ENCODE results near the gene RGPD4. TPM values are rescaled to one million over a fixed set of nuclear protein-coding genes. Genes with fewer than 3 reads are reported as not detected.
A peak's percentile ranks its signal among the peaks of the same experiment; 100 is the strongest.
"Not testable (repeated sequence)": the region's sequence is repeated elsewhere in the genome, so short reads cannot be mapped to it uniquely, and the experiment has no call there.

The RGPD4 gene
- total RNA-seq (under 1 TPM in 3 of 5 experiments, not detected in 2; 0.08 to 0.16 (median 0.11) TPM), polyA plus RNA-seq (not detected), total RNA-seq (1.6 reads per million, percentile 5 among the genes with 10 or more reads in this experiment)

- H3K4me3 Mint-ChIP-seq; H3K4me1 Mint-ChIP-seq; H3K9me3 ChIP-seq (ENCODE audit: control insufficient read depth in 2 of 3, low read length in 3 of 3); H3K27ac Mint-ChIP-seq; ATAC-seq; H3K27me3 ChIP-seq (ENCODE audit: control insufficient read depth in 2 of 2, insufficient read depth in 2 of 2, low read length in 2 of 2); H3K27me3 Mint-ChIP-seq; intact Hi-C loops (cut with micrococcal nuclease); H3K4me1 ChIP-seq (ENCODE audit: control insufficient read depth in 2 of 2, insufficient read depth in 2 of 2, low read length in 2 of 2); H3K36me3 ChIP-seq (ENCODE audit: control insufficient read depth in 2 of 3, insufficient read depth in 3 of 3, low read length in 3 of 3); DNase-seq; POLR2A ChIA-PET; CTCF ChIA-PET; H3K9me3 Mint-ChIP-seq; H3K27ac ChIP-seq (ENCODE audit: low read depth, low read length); H3K4me3 ChIP-seq (ENCODE audit: low read length); H3K36me3 Mint-ChIP-seq: not testable (repeated sequence)
Observed at GRCh38 chr2:107826749-107827148, at the start of gene RGPD4. Gene RGPD4 (plus strand): TSS chr2:107826892. CDS start chr2:107827014, 122 bp downstream.

GRCh38 chr2:107777974-107778373 is 48.7 kb upstream of the RGPD4 start:
- Mint-ChIP-seq H3K9me3 (peaks cover 0 to 4% (median 0%) of the 10 kb centered on the region in 11 donors), H3K27ac (no peak overlapping the region), H3K4me1 (no peaks in the 10 kb centered on the region), H3K27me3 (peaks cover 0 to 19% (median 9%) of the 10 kb centered on the region in 5 donors), H3K36me3 (no peaks in the 10 kb centered on the region), H3K4me3 (no peak overlapping the region)
- ATAC-seq (no peak), DNase-seq (no peak)
- Histone ChIP-seq H3K36me3 (ENCODE audit: control insufficient read depth in 2 of 3, insufficient read depth in 3 of 3, low read length in 3 of 3) (no peaks in the 10 kb centered on the region), H3K4me1 (ENCODE audit: control insufficient read depth in 2 of 2, insufficient read depth in 2 of 2, low read length in 2 of 2) (no peaks in the 10 kb centered on the region), H3K9me3 (ENCODE audit: control insufficient read depth in 2 of 3, low read length in 3 of 3) (no peaks in the 10 kb centered on the region), H3K27me3 (ENCODE audit: control insufficient read depth in 2 of 2, insufficient read depth in 2 of 2, low read length in 2 of 2) (no peaks in the 10 kb centered on the region), H3K27ac (ENCODE audit: low read depth, low read length) (no peak overlapping the region), H3K4me3 (ENCODE audit: low read length) (no peak overlapping the region)
- intact Hi-C loops (cut with micrococcal nuclease) = no loop called here
- POLR2A ChIA-PET = no interaction called here
- CTCF ChIA-PET = no interaction called here

GRCh38 chr2:107785756-107786155 is 40.9 kb upstream of the RGPD4 start:
- H3K4me3 ChIP-seq (ENCODE audit: low read length) = no peak overlapping the region
- H3K27me3 Mint-ChIP-seq = peaks cover 0 to 20% (median 4%) of the 10 kb centered on the region in 5 donors
- H3K4me1 ChIP-seq (ENCODE audit: control insufficient read depth in 2 of 2, insufficient read depth in 2 of 2, low read length in 2 of 2) = no peaks in the 10 kb centered on the region
- no peaks in the 10 kb centered on the region for H3K27me3 ChIP-seq (ENCODE audit: control insufficient read depth in 2 of 2, insufficient read depth in 2 of 2, low read length in 2 of 2)
- H3K4me1 Mint-ChIP-seq = no peaks in the 10 kb centered on the region
- H3K9me3 ChIP-seq (ENCODE audit: control insufficient read depth in 2 of 3, low read length in 3 of 3) = no peaks in the 10 kb centered on the region
- peaks cover 0 to 7% (median 0%) of the 10 kb centered on the region in 11 donors for H3K9me3 Mint-ChIP-seq
- no peak overlapping the region for H3K27ac Mint-ChIP-seq
- ATAC-seq (no peak), DNase-seq (no peak)
- CTCF ChIA-PET = no interaction called here
- H3K27ac ChIP-seq (ENCODE audit: low read depth, low read length) = no peak overlapping the region
- no peaks in the 10 kb centered on the region for H3K36me3 ChIP-seq (ENCODE audit: control insufficient read depth in 2 of 3, insufficient read depth in 3 of 3, low read length in 3 of 3)
- H3K36me3 Mint-ChIP-seq = no peaks in the 10 kb centered on the region
- intact Hi-C loops (cut with micrococcal nuclease) = no loop called here
- H3K4me3 Mint-ChIP-seq = no peak overlapping the region
- POLR2A ChIA-PET = no interaction called here

DNA sequence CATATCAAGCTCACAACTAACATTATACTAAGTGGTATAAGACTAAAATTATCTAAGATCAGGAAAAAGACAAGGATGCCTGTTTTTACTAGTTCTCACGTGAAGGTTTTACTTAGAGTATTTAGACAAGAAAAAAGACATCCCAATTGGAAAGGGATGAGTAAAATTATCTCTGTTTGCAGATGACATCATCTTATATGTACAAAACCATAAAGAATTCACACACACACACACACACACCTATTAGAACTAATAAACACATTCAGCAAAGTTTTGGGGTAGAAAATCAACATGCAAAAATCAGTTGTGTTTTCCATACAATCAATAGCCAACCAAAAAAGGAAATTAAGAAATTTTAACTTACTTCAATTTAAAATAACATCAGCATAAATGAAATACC is 35.9 kb upstream of the RGPD4 start:
- ATAC-seq = no peak
- Mint-ChIP-seq H3K4me1 (no peaks in the 10 kb centered on the region), H3K27me3 (peaks cover 0 to 9% (median 3%) of the 10 kb centered on the region in 5 donors), H3K36me3 (no peaks in the 10 kb centered on the region), H3K9me3 (peaks cover 0 to 6% (median 0%) of the 10 kb centered on the region in 11 donors), H3K27ac (no peak overlapping the region), H3K4me3 (no peak overlapping the region)
- intact Hi-C loops (cut with micrococcal nuclease) = no loop called here
- ChIA-PET POLR2A (no interaction called here), CTCF (no interaction called here)
- DNase-seq = no peak
- H3K9me3 ChIP-seq (ENCODE audit: control insufficient read depth in 2 of 3, low read length in 3 of 3) = no peaks in the 10 kb centered on the region
- H3K4me3 ChIP-seq (ENCODE audit: low read length) = no peak overlapping the region
- no peaks in the 10 kb centered on the region for H3K4me1 ChIP-seq (ENCODE audit: control insufficient read depth in 2 of 2, insufficient read depth in 2 of 2, low read length in 2 of 2)
- H3K27ac ChIP-seq (ENCODE audit: low read depth, low read length) = no peak overlapping the region
- no peaks in the 10 kb centered on the region for H3K36me3 ChIP-seq (ENCODE audit: control insufficient read depth in 2 of 3, insufficient read depth in 3 of 3, low read length in 3 of 3)
- no peaks in the 10 kb centered on the region for H3K27me3 ChIP-seq (ENCODE audit: control insufficient read depth in 2 of 2, insufficient read depth in 2 of 2, low read length in 2 of 2)

DNA sequence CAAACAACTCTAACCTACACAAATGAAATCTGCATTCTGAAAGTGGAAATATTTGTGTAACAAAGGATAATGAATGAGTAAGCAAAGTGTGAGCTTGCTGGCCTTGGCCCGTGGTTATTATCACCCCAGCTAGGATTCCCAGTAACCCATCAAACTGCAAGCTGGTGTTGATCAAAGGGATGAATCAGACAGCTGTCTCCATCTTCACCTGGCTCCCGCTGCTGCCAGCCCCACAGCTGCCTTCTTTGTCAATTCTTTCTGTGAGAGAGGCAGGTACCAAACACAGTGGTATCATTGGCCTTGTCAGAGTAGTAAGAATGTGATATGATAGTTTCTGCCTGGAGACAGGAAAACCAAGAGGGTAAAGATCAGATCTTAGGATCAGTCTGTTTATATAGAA is 25.2 kb upstream of the RGPD4 start:
- ChIA-PET CTCF (no interaction called here), POLR2A (no interaction called here)
- Mint-ChIP-seq H3K27ac (no peak overlapping the region), H3K4me1 (no peaks in the 10 kb centered on the region), H3K27me3 (no peaks in the 10 kb centered on the region), H3K36me3 (no peaks in the 10 kb centered on the region), H3K4me3 (no peak overlapping the region), H3K9me3 (peaks cover 0 to 6% (median 0%) of the 10 kb centered on the region in 11 donors)
- Histone ChIP-seq H3K4me3 (ENCODE audit: low read length) (no peak overlapping the region), H3K4me1 (ENCODE audit: control insufficient read depth in 2 of 2, insufficient read depth in 2 of 2, low read length in 2 of 2) (no peaks in the 10 kb centered on the region), H3K36me3 (ENCODE audit: control insufficient read depth in 2 of 3, insufficient read depth in 3 of 3, low read length in 3 of 3) (no peaks in the 10 kb centered on the region), H3K9me3 (ENCODE audit: control insufficient read depth in 2 of 3, low read length in 3 of 3) (no peaks in the 10 kb centered on the region), H3K27ac (ENCODE audit: low read depth, low read length) (no peak overlapping the region), H3K27me3 (ENCODE audit: control insufficient read depth in 2 of 2, insufficient read depth in 2 of 2, low read length in 2 of 2) (no peaks in the 10 kb centered on the region)
- intact Hi-C loops (cut with micrococcal nuclease) = no loop called here
- ATAC-seq (no peak), DNase-seq (no peak)

GRCh38 chr2:107804608-107805498 is 21.8 kb upstream of the RGPD4 start:
- Histone ChIP-seq H3K4me1 (ENCODE audit: control insufficient read depth in 2 of 2, insufficient read depth in 2 of 2, low read length in 2 of 2) (no peaks in the 10 kb centered on the region), H3K27ac (ENCODE audit: low read depth, low read length) (no peak overlapping the region), H3K4me3 (ENCODE audit: low read length) (no peak overlapping the region), H3K36me3 (ENCODE audit: control insufficient read depth in 2 of 3, insufficient read depth in 3 of 3, low read length in 3 of 3) (no peaks in the 10 kb centered on the region), H3K27me3 (ENCODE audit: control insufficient read depth in 2 of 2, insufficient read depth in 2 of 2, low read length in 2 of 2) (no peaks in the 10 kb centered on the region), H3K9me3 (ENCODE audit: control insufficient read depth in 2 of 3, low read length in 3 of 3) (no peaks in the 10 kb centered on the region)
- H3K4me3 Mint-ChIP-seq = no peak overlapping the region
- no peak for ATAC-seq
- peaks cover 0 to 6% (median 0%) of the 10 kb centered on the region in 11 donors for H3K9me3 Mint-ChIP-seq
- ChIA-PET POLR2A (no interaction called here), CTCF (no interaction called here)
- H3K27ac Mint-ChIP-seq = no peak overlapping the region
- DNase-seq = no peak
- no peaks in the 10 kb centered on the region for H3K27me3 Mint-ChIP-seq
- no peaks in the 10 kb centered on the region for H3K36me3 Mint-ChIP-seq
- intact Hi-C loops (cut with micrococcal nuclease) = no loop called here
- no peaks in the 10 kb centered on the region for H3K4me1 Mint-ChIP-seq

DNA sequence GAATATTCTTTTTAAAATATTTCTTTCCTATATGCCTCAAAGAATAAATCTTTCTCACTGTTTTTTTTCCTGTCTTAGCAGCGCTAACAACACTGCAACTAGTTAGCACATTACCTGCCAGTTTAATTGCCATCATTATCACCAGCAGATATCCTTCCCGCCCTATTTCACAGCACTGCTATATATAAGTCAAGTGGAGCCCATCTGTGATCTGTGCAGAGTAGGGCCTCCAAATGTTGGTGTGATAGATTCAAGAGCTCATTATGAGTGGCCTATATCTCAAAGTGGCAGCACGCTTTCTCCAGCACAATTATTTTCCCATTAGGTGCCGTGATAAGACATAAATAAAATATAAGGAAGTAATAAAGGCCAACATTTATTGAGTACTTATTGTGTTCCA is 19.8 kb upstream of the RGPD4 start:
- peaks cover 0 to 6% (median 0%) of the 10 kb centered on the region in 11 donors for H3K9me3 Mint-ChIP-seq
- Histone ChIP-seq H3K27me3 (ENCODE audit: control insufficient read depth in 2 of 2, insufficient read depth in 2 of 2, low read length in 2 of 2) (no peaks in the 10 kb centered on the region), H3K9me3 (ENCODE audit: control insufficient read depth in 2 of 3, low read length in 3 of 3) (no peaks in the 10 kb centered on the region), H3K27ac (ENCODE audit: low read depth, low read length) (no peak overlapping the region), H3K4me3 (ENCODE audit: low read length) (no peak overlapping the region), H3K36me3 (ENCODE audit: control insufficient read depth in 2 of 3, insufficient read depth in 3 of 3, low read length in 3 of 3) (no peaks in the 10 kb centered on the region), H3K4me1 (ENCODE audit: control insufficient read depth in 2 of 2, insufficient read depth in 2 of 2, low read length in 2 of 2) (no peaks in the 10 kb centered on the region)
- H3K36me3 Mint-ChIP-seq = no peaks in the 10 kb centered on the region
- POLR2A ChIA-PET = no interaction called here
- no peak for ATAC-seq
- H3K27me3 Mint-ChIP-seq = no peaks in the 10 kb centered on the region
- H3K27ac Mint-ChIP-seq = no peak overlapping the region
- intact Hi-C loops (cut with micrococcal nuclease) = no loop called here
- H3K4me3 Mint-ChIP-seq = no peak overlapping the region
- CTCF ChIA-PET = no interaction called here
- H3K4me1 Mint-ChIP-seq = no peaks in the 10 kb centered on the region
- no peak for DNase-seq
